AG08395 (cell line): ENCODE measurements around the gene HECTD3.

Experiments used
- DNase-seq: peaks from one replicate; pipeline ENCODE4 v3.0.0; 2012; ENCODE audit warnings: mixed read lengths, low spot score

The HECTD3 gene

GRCh38 chr1:45010855-45011811, at the start of gene HECTD3:
Gene HECTD3 (minus strand): TSS chr1:45011324. CDS start chr1:45011257, 67 bp downstream.
- peak; percentile 78 for DNase-seq

GRCh38 chr1:45059829-45060228, 48.7 kb upstream of the HECTD3 start:
- DNase-seq: no peak

GRCh38 chr1:45057542-45057941, 46.4 kb upstream of the HECTD3 start:
- no peak for DNase-seq

GRCh38 chr1:45051005-45051772, 40.1 kb upstream of the HECTD3 start:
- DNase-seq: no peak

- DNase-seq: no peak
Measured at GRCh38 chr1:45047032-45047431, 35.9 kb upstream of the HECTD3 start.

- DNase-seq: no peak
Measured at GRCh38 chr1:45044916-45045315, 33.8 kb upstream of the HECTD3 start.

GRCh38 chr1:45043094-45043493, 32.0 kb upstream of the HECTD3 start:
- DNase-seq: no peak

- no peak for DNase-seq
Measured at GRCh38 chr1:45040297-45040696, 29.2 kb upstream of the HECTD3 start.

- DNase-seq: no peak
Measured at GRCh38 chr1:45038661-45039364, 27.7 kb upstream of the HECTD3 start.

GRCh38 chr1:45038240-45038639, 27.1 kb upstream of the HECTD3 start:
- no peak for DNase-seq

- no peak for DNase-seq
Measured at GRCh38 chr1:45037456-45037855, 26.3 kb upstream of the HECTD3 start.

- DNase-seq: no peak
Measured at GRCh38 chr1:45035631-45036301, 24.6 kb upstream of the HECTD3 start.

GRCh38 chr1:45033356-45033755, 22.2 kb upstream of the HECTD3 start:
- DNase-seq: no peak

- no peak for DNase-seq
Measured at GRCh38 chr1:45032837-45033236, 21.7 kb upstream of the HECTD3 start.

- DNase-seq: no peak
Measured at GRCh38 chr1:45026446-45026845, 15.3 kb upstream of the HECTD3 start.

GRCh38 chr1:45023663-45024062, 12.5 kb upstream of the HECTD3 start:
- no peak for DNase-seq

- DNase-seq: peak; percentile 62
Measured at GRCh38 chr1:45018599-45019230, 7.6 kb upstream of the HECTD3 start.

GRCh38 chr1:45016767-45017166, 5.6 kb upstream of the HECTD3 start:
- DNase-seq: no peak

- no peak for DNase-seq
Measured at GRCh38 chr1:45016090-45016697, 5.1 kb upstream of the HECTD3 start.

- DNase-seq: no peak
Measured at GRCh38 chr1:45015683-45016082, 4.6 kb upstream of the HECTD3 start.
